ENCODE measurements around the gene NRN1L. TPM values are rescaled to one million over a fixed set of nuclear protein-coding genes. Genes with fewer than 3 reads are reported as not detected.

NRN1L gene
- not detected in 2 replicates for total RNA-seq

DNA sequence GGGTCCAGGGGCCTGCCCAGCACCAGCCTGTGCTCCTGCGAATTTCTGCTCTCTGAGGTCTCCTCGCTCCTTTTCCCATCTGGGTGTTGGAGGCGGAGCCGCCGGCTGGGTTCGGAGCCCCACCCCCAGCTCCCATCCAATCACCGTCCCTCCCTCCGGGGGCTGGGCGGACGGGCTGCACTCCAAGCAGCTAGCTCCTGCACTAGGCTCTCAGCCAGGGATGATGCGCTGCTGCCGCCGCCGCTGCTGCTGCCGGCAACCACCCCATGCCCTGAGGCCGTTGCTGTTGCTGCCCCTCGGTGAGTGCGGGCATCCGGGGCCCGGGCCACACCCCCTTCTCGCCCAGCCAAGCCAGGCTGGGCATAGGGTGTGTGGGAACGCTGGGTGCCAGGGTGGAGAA, at the start of gene NRN1L:
Gene NRN1L, plus strand, starts transcription at position 202 of the 400 bp plus-strand sequence. Its CDS starts 19 bp downstream, at position 221.

DNA sequence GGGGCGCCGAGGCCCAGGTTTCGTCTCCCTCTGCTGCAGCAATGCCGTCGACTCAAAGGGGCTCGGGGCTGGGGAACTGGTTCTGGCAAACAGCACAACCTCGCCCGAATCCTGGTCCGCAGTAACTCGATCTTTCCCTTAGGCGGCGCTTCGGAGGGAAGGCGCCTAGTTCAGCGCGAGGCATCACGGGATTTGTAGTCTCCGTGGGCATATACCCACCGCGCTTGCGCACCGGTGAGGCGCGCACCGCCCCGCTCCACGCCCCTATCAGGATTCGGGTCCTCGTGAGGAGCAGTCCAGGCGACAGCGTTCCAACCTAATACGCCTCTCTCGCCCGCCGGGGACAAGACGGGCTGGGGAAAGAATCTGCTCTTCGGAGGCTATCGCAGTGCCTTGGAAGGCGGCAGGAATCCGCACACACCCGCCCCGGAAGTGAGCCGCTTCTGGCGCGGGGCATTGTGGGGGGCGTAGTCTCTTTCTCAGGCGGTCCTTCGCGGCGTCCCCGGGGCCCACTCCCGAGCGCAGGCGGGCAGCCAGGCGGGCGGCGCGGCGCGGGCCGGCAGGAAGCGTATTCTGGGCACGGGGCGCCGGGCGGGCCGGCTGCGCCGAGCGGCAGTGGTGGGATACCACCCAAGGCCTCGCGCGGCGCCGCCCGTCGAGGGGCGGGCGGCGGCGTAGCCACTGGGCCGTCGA, 42.7 kb upstream of the NRN1L start, which contains the start of gene THAP11:
Gene THAP11, plus strand, starts transcription at position 505 of the 693 bp plus-strand sequence. CDS start 235 bp downstream, outside the sequence.

DNA sequence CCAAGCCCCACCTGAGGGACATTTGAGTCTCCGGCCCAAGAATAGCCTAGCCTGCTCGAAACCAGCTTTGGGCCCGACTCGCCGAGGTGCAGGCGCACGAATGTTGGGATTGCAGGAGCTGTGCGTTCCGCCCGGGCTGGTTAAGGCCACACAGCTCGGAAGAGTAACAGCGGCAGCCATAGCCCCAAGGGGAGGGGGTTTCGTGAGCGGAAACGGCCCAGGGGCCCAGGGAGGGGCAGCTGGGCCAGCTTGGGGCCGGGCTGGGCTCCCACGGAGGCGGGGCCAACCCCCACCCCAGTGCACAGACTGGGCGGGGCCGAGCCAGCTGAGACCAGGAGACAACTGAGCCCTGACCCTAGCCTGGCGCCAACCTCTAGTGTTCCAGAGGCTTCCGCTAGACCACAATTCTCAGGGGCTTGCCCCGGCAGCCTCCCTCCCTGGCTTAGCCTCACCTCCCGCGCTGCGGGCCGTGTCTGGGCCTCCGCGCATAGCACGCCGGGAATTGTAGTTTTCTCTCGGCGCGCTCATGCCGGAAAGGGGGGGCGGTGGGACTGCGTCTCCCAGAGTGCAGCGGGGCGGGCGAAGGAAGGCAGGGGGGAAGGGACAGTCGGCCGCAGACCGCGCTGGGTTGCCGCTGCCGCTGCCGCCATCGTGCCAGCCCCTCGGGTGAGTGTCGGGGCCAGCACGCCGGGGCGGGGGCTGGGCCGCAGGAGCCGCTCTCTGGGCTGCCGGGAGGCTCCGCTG, 38.2 kb upstream of the NRN1L start, which contains the start of gene NUTF2:
Gene NUTF2, plus strand, starts transcription at position 614 of the 744 bp plus-strand sequence. CDS start 18,198 bp downstream, outside the sequence.

DNA sequence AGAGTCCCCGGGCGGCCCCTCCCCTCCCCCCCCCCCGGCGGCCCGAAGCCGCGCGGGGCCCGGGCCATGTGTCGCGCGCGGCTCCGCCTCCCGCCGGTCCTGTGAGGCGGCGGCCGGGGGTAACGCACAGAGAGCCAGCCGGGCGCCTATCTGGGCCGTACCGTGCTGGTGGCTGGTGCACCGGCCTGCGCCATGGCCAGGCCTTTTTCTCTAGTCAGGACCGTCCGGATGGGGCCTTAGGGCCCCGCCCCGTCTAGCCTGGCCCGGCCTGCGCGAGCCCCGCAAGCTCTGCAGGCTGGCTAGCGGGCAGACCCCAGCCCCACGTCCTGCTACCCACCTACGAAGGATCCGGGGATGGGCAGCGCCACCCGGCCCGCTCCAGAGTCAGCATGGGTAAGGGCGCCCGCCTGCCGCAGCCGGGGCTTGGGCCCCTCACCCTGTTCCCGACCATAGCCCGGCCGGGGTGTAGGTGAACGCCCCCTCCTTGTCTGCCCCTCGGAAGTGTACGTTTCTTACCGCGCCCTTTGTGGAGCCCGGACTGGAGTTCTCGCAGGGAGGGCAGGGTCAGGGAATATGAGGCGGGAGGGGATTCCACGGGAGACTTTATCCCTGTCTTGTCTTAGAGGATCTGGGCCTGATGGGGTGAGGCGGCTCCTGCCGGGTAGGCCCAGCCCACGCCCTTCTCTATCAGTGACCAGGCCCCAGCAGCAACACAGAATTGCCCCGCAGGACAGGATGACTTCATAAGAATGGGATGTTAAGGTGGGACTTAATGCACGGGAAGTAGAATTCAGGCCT, 37.4 kb upstream of the NRN1L start, which contains the start of gene CENPT:
Gene CENPT, minus strand, starts transcription at position 630 of the 798 bp plus-strand sequence. CDS start 13,834 bp downstream, outside the sequence.

DNA sequence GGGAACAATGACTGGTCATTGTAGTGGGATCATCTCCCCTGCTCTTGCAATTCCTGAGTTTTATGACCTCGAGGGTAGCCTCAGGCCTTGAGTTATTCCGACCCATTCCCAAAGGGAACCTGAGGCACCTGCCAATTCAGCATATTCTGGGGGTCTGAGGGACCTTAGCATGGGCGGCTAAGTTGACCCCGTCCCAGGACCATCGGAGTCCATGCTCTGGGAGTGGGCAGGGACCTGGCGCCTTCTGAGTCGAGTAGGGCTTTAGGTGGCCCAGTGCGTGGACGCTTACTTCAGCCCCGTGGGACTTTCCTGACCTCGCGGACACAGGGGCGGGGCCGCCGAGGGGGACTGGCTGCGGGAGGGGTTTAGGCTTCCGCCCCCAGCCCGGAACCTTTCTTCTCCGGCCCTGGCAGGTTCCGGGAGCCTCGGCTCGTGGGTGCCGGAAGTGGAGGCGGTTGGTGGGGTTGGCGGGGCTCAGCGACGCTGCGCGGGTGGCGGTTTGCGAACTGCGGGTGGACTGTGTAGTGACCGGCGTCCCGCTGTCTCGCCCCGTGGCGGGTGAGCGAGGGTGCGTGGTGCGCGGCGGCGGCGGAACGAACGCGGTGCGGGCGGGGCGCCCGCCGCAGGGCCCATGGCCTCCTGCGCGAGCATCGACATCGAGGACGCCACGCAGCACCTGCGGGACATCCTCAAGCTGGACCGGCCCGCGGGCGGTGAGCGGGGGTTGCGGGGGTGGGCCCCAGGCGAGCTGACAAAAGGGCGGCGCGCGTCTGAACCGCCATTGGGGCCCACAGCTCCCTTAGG, 11.9 kb upstream of the NRN1L start, which contains the start of gene EDC4:
Gene EDC4, plus strand, starts transcription at position 422 of the 804 bp plus-strand sequence. Its CDS starts 210 bp downstream, at position 632.

DNA sequence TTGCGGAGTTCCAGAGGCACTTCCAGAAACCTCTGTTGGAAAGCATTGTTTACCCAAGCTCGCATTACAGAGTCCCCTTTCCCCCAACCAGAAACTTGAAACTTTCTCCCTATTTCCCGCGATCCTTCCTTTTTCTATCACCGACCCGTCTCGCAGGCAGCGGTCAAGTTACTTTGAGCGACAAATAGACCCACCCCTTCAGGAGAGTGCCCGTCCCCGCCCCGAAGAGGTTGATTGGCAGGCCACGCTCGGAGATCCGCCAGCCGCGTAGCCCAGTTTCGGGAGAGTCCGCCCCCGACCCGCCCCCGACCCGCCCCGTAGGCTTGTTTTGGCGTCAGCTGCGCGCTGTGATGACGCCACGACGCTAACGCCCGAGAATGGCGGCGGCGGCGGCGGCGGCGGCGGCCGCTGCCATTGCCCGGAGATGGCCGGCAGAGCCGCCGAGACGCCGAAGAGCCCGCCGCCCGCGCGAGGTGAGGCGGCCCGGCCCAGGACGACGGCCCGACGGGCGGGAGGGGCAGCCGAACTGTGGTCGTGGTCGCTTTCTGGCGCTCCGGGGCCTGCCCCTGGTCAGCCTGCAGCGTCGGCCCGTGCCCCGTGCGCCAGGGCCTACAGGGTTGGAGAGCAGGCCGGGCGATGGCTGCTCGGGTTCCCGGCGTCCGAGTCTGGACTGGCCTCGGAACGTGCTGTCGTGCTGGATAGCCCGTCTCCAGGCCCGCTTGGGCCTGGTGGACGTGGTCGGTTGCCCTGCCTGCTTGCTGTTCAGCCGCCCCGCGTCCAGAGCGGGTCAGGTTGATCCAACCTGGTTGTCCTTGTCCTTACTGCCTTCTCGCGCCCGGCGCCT, 8.4 kb downstream of the NRN1L start, which contains the start of gene PSKH1:
Gene PSKH1, plus strand, starts transcription at position 356 of the 844 bp plus-strand sequence. CDS start 15,496 bp downstream, outside the sequence.

DNA sequence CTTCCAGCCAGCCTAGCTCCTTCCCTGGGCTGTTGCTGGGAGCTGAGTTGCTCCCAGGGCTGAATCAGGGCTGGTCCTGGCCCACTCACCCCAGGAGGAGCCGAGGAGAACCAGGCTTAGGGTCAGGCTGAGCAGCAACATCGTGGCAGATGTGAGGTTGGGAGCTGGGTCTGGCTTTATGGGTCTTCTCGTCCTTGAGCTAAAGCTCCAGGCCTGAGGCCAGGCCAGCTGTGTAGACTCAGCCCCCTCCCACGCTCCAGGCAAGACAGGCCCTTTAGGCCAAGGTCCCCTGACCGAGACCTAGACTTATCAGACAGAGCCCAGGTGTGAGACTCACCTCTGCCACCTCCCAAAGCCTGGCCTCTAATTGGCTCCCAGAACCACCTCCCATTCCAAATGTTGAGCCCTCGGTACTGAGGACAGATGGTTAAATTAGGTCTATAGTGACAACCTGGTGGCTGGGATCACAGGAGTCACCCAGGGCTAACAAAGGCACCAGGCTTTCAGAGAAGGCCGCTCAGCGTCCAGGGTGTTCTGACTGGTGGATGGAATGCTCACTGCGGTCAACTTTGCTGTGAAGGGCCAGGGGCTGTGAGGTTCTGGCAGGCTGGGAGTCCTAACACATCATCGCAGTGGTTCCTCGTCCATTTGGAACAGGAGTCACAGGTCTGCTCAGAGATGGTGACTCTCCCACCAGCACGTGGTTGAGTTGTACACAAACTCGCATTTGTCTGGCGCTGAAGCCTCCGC, 47.2 kb downstream of the NRN1L start, which contains the start of gene CTRL:
Gene CTRL, minus strand, starts transcription at position 151 of the 750 bp plus-strand sequence. Its CDS starts 10 bp downstream, at position 141.

Small RNA genes within 50 kb of the gene (small RNA-seq; reads per million reads assigned to genes)
- gene AC040162.2 (not detected), gene NRN1L (not detected)

Other genes starting within 250 kb of the NRN1L start
- gene CARMIL2, start 239.7 kb upstream of the NRN1L start, total RNA-seq = under 0.01 and 0.32 TPM in 2 replicates
- gene ACD, start 224.6 kb upstream of the NRN1L start, total RNA-seq = 12.9 and 16.9 TPM in 2 replicates
- gene PARD6A, start 223.9 kb upstream of the NRN1L start, total RNA-seq = 0.97 and 1.1 TPM in 2 replicates
- gene ENKD1, start 218.1 kb upstream of the NRN1L start, total RNA-seq = 19.1 and 20.8 TPM in 2 replicates
- gene C16orf86, start 218.1 kb upstream of the NRN1L start, total RNA-seq = 5.8 and 12.5 TPM in 2 replicates
- 19.0 and 19.8 TPM in 2 replicates for gene GFOD2, start 165.6 kb upstream of the NRN1L start, total RNA-seq
- 7.2 and 7.5 TPM in 2 replicates for gene RANBP10, start 78.3 kb upstream of the NRN1L start, total RNA-seq
- 0.49 and 1.3 TPM in 2 replicates for gene TSNAXIP1, start 78.0 kb upstream of the NRN1L start, total RNA-seq
- gene THAP11, start 42.6 kb upstream of the NRN1L start, total RNA-seq = 30.0 and 34.6 TPM in 2 replicates
- 111 and 129 TPM in 2 replicates for gene NUTF2, start 38.0 kb upstream of the NRN1L start, total RNA-seq
- 35.6 and 36.8 TPM in 2 replicates for gene CENPT, start 37.2 kb upstream of the NRN1L start, total RNA-seq
- 53.2 and 64.1 TPM in 2 replicates for gene EDC4, start 11.8 kb upstream of the NRN1L start, total RNA-seq
- gene PSKH1, start 8.4 kb downstream of the NRN1L start, total RNA-seq = 14.5 and 16.4 TPM in 2 replicates
- gene CTRL, start 47.0 kb downstream of the NRN1L start, total RNA-seq = 1.1 and 1.3 TPM in 2 replicates
- gene PSMB10, start 52.0 kb downstream of the NRN1L start, total RNA-seq = 63.9 and 73.6 TPM in 2 replicates
- 9.6 and 11.2 TPM in 2 replicates for gene LCAT, start 59.2 kb downstream of the NRN1L start, total RNA-seq
- 82.1 and 92.5 TPM in 2 replicates for gene SLC12A4, start 83.8 kb downstream of the NRN1L start, total RNA-seq
- gene DPEP3, start 95.6 kb downstream of the NRN1L start, total RNA-seq = not detected in 2 replicates
- not detected in 2 replicates for gene DPEP2, start 114.6 kb downstream of the NRN1L start, total RNA-seq
- gene DPEP2NB, start 131.0 kb downstream of the NRN1L start, total RNA-seq = not detected in 2 replicates
- gene DDX28, start 138.3 kb downstream of the NRN1L start, total RNA-seq = 11.8 and 12.4 TPM in 2 replicates
- 15.3 and 15.7 TPM in 2 replicates for gene DUS2, start 138.4 kb downstream of the NRN1L start, total RNA-seq
- 33.8 and 40.6 TPM in 2 replicates for gene NFATC3, start 200.5 kb downstream of the NRN1L start, total RNA-seq

All from hair follicle dermal papilla cell (primary cell).